ENCODE measurements around the gene IRF8. TPM values are rescaled to one million over a fixed set of nuclear protein-coding genes. Genes with fewer than 3 reads are reported as not detected.

IRF8 gene
- total and polyA plus RNA-seq, 2 of the 4 experiments (the other 2 are of a cell fraction) = not detected

GRCh38 chr16:85958731-85959130, 59.8 kb downstream of the IRF8 start:
- Histone ChIP-seq H4K20me1 (ENCODE audit: insufficient read depth, low read length) (no peaks in the 10 kb centered on the region), H4K8ac (ENCODE audit: low read depth in 2 of 2, low read length in 2 of 2) (no peak overlapping the region), H3K4ac (ENCODE audit: low read depth, low read length) (no peak overlapping the region), H2AFZ (replicated peaks; ENCODE audit: low read length, poor library complexity) (no peak overlapping the region), H3K4me2 (ENCODE audit: low read depth, low read length) (no peak overlapping the region), H3K9ac (ENCODE audit: low read depth, low read length) (no peak overlapping the region), H2BK5ac (ENCODE audit: low read depth, low read length, poor library complexity, severe bottlenecking) (no peak overlapping the region), H3K9me1 (ENCODE audit: insufficient read depth, low read length) (no peaks in the 10 kb centered on the region), H3K27ac (ENCODE audit: insufficient read depth, low read length) (no peak overlapping the region), H3K4me1 (ENCODE audit: control insufficient read depth, insufficient read depth, low read length) (no peaks in the 10 kb centered on the region), H2AK9ac (replicated peaks; ENCODE audit: low read depth, low read length, poor library complexity) (no peak overlapping the region), H3K36me3 (ENCODE audit: control insufficient read depth, insufficient read depth, low read length) (no peaks in the 10 kb centered on the region), H3K27me3 (ENCODE audit: control insufficient read depth, insufficient read depth, low read length) (peaks cover 75% of the 10 kb centered on the region), H3K14ac (replicated peaks; ENCODE audit: low read depth, low read length) (no peak overlapping the region), H3K4me3 (ENCODE audit: insufficient read depth, low read depth, low read length) (no peak overlapping the region), H2BK20ac (ENCODE audit: low read depth, low read length) (no peak overlapping the region), H3K23ac (ENCODE audit: low read depth, low read length) (no peak overlapping the region), H2BK120ac (ENCODE audit: low read depth, low read length) (no peak overlapping the region), H4K5ac (ENCODE audit: low read depth, low read length) (no peak overlapping the region), H3K79me1 (ENCODE audit: low read depth in 1 of 2, low read length in 2 of 2) (no peaks in the 10 kb centered on the region), H3K56ac (ENCODE audit: extremely low read depth, insufficient read depth, low read length) (no peak overlapping the region), H3K18ac (ENCODE audit: low read depth, low read length) (no peak overlapping the region), H2AK5ac (ENCODE audit: low read depth, low read length) (no peak overlapping the region), H4K91ac (ENCODE audit: insufficient read depth, low read depth, low read length) (no peak overlapping the region), H3K9me3 (ENCODE audit: control insufficient read depth, insufficient read depth, low read length) (no peaks in the 10 kb centered on the region), H2BK15ac (ENCODE audit: low read depth, low read length) (no peak overlapping the region)
- in situ Hi-C loops (cut with MboI; ENCODE audit: low sequenced_read_pairs) (no loop called here), intact Hi-C loops (cut with micrococcal nuclease) (no loop called here), dilution Hi-C loops (cut with HindIII; ENCODE audit: low sequenced_read_pairs, unreplicated experiment) (no loop called here)
- BruUV-seq (replicated peaks) = no TSS peak
- no peak for ATAC-seq (ENCODE audit: low read depth)
- DNase-seq = no peak
- no CpG with 5 or more reads among the region's 8 CpGs for WGBS, 2 experiments (ENCODE audit: extremely low coverage in 2 of 2, insufficient read length in 1 of 2)
- no peak for TF ChIP-seq SMC3 (IDR thresholded peaks at IDR 0.05; ENCODE audit: low read depth, low read length)
- TF ChIP-seq CHD1 (IDR thresholded peaks at IDR 0.05; ENCODE audit: low read depth, low read length) = no peak
- TF ChIP-seq CEBPB (IDR thresholded peaks at IDR 0.05; ENCODE audit: low read depth, low read length) = no peak
- TF ChIP-seq POLR2A (IDR thresholded peaks at IDR 0.05; ENCODE audit: low read depth, low read length) = no peak
- no peak for TF ChIP-seq FOS (IDR thresholded peaks at IDR 0.05; ENCODE audit: low read depth, low read length)
- TF ChIP-seq, protein P1, sequence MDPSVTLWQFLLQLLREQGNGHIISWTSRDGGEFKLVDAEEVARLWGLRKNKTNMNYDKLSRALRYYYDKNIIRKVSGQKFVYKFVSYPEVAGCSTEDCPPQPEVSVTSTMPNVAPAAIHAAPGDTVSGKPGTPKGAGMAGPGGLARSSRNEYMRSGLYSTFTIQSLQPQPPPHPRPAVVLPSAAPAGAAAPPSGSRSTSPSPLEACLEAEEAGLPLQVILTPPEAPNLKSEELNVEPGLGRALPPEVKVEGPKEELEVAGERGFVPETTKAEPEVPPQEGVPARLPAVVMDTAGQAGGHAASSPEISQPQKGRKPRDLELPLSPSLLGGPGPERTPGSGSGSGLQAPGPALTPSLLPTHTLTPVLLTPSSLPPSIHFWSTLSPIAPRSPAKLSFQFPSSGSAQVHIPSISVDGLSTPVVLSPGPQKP (IDR thresholded peaks at IDR 0.05; ENCODE audit: borderline replicate concordance, low read depth, low read length) = no peak
- no peak for TF ChIP-seq BHLHE40 (IDR thresholded peaks at IDR 0.05; ENCODE audit: low read depth, low read length)
- no peak for TF ChIP-seq NFE2L2 (IDR thresholded peaks at IDR 0.05; ENCODE audit: low read depth, low read length)
- TF ChIP-seq RCOR1 (IDR thresholded peaks at IDR 0.05; ENCODE audit: insufficient replicate concordance, low read length) = no peak
- no peak for TF ChIP-seq CTCF (conservative IDR thresholded peaks at IDR 0.05; ENCODE audit: low read depth, low read length)
- TF ChIP-seq RFX5 (IDR thresholded peaks at IDR 0.05; ENCODE audit: low read depth, low read length) = no peak
- TF ChIP-seq MAFK (IDR thresholded peaks at IDR 0.05; ENCODE audit: low read depth, low read length) = no peak
- no peak for TF ChIP-seq MAZ (IDR thresholded peaks at IDR 0.05; ENCODE audit: borderline replicate concordance, low read depth, low read length)
- TF ChIP-seq, protein P2, sequence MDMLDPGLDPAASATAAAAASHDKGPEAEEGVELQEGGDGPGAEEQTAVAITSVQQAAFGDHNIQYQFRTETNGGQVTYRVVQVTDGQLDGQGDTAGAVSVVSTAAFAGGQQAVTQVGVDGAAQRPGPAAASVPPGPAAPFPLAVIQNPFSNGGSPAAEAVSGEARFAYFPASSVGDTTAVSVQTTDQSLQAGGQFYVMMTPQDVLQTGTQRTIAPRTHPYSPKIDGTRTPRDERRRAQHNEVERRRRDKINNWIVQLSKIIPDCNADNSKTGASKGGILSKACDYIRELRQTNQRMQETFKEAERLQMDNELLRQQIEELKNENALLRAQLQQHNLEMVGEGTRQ (IDR thresholded peaks at IDR 0.05; ENCODE audit: low read depth, low read length) = no peak
- TF ChIP-seq MXI1 (IDR thresholded peaks at IDR 0.05; ENCODE audit: borderline replicate concordance, low read depth, low read length) = no peak
- POLR2A ChIA-PET (ENCODE audit: unreplicated experiment) = no interaction called here
- CTCF ChIA-PET = no interaction called here
